HuH-7 (cell line): ENCODE measurements around the gene SCGB1D2.
A peak's percentile ranks its signal among the peaks of the same experiment; 100 is the strongest.
"Not testable (repeated sequence)": the region's sequence is repeated elsewhere in the genome, so short reads cannot be mapped to it uniquely, and the experiment has no call there.

Experiments
- DNase-seq: peaks from one replicate; pipeline ENCODE4 v3.0.0; 2011; ENCODE audit warnings: low spot score

The SCGB1D2 gene, protein sequence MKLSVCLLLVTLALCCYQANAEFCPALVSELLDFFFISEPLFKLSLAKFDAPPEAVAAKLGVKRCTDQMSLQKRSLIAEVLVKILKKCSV

DNA sequence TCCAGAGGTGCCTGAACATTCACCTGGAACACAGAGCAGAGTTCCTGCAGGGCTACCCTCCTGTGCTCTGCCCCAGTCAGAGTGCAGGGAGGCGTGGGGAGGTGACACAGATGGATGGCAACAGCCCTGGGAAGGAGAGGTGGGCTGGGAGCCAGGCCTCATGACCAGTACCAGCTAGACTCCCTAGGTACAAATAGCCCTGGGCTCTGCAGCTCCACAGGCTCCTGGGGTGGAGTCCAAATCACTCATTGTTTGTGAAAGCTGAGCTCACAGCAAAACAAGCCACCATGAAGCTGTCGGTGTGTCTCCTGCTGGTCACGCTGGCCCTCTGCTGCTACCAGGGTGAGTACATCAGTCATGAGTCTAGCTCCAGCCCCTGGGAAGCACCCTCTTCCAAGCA is at the start of gene SCGB1D2:
SCGB1D2 (plus strand) TSS at position 219 of the 400 bp plus-strand sequence; CDS start at position 288, 69 bp downstream.
- DNase-seq: no peak

DNA sequence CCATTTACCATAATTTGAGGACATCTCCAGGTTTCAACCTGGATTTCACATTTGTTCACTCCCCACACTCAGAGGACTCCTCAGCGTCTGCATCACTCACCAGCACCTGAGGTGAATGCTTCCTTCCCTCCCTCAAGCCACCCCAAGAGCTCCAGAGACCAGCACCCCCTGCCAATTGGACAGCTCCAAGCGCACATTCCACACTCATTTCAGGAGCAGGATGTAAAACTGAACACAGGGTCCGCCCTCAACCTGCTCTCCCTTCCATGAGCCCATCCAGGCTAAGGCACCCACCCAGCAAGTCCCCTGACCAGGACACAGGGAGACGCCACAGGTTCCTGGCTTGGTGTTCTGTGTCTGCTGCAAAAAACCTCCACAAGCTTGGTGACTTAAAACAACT is 48.1 kb upstream of the SCGB1D2 start:
- DNase-seq: no peak

DNA sequence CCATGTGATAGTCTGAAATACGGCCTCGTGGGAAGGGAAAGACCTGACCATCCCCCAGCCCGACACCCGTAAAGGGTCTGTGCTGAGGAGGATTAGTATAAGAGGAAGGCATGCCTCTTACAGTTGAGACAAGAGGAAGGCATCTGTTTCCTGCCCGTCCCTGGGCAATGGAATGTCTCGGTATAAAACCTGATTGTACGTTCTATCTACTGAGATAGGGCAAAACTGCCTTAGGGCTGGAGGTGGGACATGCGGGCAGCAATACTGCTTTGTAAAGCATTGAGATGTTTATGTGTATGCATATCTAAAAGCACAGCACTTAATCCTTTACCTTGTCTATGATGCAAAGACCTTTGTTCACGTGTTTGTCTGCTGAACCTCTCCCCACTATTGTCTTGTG is 47.0 kb upstream of the SCGB1D2 start:
- not testable (repeated sequence) for DNase-seq

DNA sequence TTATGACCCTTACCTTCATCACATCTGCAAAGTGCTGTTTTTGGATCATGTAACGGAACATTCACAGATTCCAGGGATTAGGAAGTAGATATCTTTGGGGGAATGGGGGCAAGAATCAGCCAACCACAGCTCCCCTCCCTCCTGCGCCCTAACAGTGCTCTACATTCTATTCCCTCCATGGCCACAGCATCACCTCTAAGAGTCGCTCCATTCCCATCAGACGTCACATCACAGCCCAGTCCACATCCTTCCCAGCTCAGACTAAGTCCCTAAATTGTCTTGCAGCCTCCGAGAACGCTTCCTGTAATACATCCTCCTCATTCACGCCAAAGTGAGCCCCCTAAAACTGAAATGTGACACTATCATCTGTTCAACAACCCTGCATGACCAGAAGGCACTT is 46.1 kb upstream of the SCGB1D2 start:
- no peak for DNase-seq

DNA sequence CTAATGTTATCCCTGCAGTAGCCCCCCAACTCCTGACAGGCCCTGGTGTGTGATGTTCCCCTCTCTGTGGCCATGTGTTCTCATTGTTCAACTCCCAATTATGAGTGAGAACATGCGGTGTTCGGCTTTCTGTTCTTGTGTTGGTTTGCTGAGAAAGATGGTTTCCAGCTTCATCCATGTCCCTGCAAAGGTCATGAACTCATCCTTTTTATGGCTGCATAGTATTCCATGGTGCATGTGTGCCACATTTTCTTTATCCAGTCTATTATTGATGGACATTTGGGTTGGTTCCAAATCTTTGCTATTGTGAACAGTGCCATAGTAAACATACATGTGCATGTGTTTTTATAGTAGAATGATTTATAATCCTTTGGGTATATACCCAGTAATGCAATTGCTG is 44.6 kb upstream of the SCGB1D2 start:
- not testable (repeated sequence) for DNase-seq

DNA sequence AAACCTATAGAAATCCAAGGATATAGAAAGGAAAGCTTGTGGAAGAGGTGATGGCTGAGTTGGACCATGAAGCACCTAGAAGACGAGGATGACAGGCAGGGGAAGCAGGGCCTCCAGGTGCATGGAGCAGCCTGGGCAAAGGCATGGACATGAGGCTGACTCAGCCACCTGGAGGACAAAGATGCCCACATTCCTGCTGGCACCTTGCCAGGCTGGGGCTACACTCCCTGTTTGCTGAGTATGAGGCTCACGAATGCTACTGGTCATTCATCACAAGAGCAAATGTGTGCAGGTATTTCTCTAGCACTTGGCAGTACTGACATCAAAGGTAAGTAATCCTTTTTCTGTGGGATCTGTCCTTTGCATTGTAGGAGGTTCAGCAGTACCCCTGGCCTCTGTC is 40.7 kb upstream of the SCGB1D2 start:
- DNase-seq: no peak

DNA sequence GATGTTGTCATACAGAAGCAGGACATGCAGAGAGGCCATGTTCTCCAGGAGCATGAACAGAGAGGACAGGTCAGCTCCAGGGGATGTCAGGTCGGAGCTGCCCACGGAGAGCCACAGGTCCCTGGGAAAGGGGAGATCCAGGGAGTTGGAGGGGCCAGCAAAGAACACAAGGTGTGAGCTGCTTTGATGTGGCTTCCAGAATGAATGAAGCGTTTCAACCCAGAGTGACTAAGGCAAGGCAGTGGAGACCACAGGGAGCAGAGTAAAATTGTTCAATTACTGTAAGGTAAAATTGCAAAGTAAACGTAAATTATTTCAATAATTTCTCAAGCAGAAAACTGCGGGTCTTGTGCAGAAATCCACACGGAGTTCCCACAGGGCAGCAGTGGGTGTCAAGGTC is 39.1 kb upstream of the SCGB1D2 start:
- no peak for DNase-seq

DNA sequence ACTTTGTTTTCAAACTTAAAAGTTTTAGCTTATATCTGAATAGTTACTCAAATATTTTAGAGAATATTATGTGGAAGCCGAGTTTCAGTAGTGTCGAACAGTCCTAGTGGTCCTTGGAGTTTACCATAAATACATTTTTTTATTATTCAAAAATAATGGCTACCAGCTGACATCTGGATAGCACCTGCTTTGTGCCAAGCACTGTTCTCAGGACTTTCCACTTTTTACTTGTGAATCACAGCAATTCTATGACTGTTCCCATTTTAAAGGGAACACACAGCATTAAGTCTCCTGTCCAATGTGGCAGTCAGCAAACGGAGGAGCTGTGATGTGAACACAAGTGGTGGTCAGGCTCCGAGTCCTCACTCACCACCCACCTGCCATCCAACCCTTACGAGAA is 37.6 kb upstream of the SCGB1D2 start:
- no peak for DNase-seq

DNA sequence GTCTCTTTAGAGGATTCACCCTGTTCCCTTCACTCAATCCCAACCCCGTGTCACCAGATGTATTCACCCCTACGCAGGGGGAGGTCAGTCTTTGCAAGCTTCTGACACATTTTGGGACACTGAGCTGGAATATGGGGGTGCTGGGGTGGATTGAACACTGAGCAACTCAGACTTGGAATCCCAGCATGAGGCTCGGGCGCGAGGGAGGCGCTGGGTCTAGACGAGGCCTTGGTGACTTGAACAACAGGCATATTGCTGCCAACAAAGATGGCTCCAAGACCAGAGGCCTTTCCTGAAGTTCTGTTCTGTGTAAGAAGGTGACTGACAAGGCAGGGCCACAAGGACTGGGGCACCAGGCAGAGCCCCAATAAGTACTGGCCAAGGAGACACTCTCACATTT is 36.6 kb upstream of the SCGB1D2 start:
- no peak for DNase-seq

DNA sequence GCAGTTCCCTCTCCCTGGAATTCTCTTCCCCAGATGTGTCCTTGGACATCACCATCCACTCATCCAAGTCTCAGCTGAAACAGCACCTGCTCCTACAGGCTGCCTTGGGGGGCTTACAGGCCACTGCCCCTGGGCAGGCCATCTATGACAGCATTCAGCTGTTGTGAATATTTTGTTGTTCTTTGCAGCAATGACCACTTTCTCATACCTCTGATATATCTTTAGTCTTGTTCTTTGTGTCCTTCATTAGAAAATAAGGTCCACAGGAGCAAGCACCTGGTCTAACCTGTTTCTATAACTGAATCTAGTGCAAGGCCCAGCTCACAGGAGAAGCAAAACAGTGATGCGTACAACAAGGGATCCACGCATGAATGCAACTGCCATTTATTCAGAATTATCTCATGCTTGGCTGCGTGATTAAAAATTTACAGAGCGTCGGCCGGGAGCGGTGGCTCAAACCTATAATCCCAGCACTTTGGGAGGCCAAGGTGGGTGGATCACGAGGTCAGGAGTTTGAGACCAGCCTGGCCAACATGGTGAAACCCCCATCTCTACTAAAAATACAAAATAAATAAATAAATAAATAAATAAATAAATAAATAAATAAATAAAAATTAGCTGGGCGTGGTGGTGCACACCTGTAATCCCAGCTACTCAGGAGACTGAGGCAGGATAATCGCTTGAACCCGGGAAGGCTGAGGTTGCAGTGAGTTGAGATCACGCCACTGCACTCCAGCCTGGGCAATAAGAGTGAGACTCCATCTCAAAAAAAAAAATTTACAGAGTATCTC is 35.6 kb upstream of the SCGB1D2 start:
- not testable (repeated sequence) for DNase-seq

DNA sequence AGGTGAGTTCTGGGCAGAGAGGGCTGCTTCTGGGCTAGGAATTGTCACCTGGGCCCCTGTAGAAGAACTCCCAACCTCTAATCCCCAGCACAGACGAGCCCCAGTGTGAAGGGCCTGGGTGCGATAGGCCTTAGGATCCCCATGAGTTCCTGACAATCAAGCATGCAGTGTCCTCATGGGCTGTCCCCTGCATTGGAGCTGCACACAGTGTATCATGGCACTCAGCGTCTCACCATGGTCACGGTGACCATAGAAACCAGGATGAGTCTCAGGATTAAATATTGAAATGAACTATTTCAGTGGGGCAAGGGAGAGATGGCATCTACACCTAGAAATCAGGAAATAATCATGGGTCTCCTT is 33.3 kb upstream of the SCGB1D2 start:
- no peak for DNase-seq

DNA sequence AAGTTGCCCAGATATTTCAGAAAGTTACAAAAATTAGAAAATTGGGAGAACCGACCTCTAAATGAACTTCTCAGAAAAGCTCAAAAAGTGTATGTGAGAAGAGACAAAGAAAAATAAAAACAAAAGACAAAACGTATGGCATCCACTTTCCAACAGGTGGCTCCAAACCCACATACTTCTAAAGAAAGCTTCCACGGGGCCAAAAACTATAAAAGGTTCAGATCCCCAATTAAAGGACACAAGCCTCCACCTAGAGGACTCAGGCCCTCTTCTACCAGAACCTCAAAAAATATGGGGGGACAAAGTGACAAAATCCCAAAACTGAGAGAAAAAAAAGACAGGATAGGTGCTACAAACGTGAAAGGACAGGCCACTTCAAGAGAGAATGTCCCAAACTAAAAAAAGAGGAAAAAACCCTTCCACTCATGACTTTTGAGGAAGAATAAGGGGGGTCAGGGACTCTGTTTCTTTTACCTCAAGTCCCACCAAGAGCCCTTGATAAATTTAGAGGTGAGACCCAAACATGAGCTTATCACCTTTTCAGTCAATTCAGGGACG is 24.8 kb upstream of the SCGB1D2 start:
- DNase-seq: no peak

DNA sequence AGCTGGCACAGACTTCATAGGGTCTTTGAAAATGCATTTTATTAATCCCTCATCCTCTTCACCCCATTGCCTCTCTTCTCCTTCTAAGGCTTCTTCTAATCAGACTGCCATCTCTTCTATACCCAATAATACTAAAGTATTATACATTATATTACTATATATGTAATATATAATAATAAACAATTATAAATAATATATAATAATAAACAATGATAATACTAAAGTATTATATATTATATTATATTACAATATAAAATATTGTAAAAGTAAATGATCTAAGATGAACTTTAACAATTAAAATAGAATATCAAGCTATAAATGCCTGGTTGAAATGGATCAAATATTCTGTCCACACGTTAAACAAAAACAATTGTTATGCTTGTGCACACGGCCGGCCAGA is 20.5 kb upstream of the SCGB1D2 start:
- no peak for DNase-seq

DNA sequence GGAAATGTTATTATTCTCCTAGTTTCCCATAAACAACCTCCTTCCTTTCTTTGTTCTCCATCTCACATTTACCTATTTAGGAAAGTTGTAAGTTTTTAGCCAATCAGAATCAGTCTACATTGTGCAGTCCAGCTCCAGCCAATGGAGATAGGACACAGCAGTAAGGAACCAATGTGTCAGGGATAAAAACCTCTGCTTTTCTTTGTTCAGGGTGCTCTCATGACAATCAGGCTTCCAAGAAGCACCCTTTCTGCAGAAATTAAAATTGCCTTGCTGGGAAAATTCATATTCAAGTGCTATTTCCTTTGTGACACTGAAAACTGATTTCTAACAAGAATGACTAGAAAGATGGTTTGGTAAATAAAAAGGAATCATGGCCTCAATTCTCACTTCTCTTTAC is 18.9 kb upstream of the SCGB1D2 start:
- DNase-seq: no peak

DNA sequence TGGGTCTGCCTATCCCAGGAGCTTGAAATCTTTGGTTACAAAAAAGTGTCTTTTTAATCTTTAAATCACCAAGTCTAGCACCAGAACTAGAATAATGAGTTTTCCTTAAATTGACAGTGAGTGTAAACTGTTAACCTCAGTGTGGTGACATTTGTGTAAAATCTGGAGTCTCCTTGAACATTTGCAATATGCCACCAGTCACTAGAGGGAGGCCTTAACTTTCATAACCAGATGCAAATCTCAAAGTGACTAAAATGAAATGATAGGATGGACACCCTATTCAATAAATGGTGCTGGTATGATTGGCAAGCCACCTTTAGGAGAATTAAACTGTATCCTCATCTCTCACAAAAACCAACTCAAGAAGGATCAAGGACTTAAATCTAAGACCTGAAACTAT is 8.3 kb upstream of the SCGB1D2 start:
- DNase-seq: no peak

DNA sequence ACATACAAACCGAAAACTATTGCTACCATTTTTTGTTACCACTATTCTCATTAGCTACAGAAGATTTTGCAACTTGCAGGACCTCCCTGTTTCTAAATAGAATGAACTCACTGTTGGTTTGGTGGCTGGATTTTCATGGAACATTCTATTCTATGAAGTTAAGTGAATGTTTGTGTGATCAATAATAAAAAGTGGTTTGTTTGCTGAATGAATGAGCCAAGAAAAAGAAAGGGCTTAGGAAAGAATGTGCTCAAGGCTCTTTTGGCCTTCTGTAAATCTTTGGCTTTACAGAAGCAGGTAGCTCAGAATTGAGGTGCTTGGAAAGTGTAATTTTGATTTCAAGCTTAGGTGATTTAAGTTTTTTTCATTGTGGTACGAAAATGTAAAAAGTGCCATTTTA is 5.9 kb upstream of the SCGB1D2 start:
- no peak for DNase-seq

DNA sequence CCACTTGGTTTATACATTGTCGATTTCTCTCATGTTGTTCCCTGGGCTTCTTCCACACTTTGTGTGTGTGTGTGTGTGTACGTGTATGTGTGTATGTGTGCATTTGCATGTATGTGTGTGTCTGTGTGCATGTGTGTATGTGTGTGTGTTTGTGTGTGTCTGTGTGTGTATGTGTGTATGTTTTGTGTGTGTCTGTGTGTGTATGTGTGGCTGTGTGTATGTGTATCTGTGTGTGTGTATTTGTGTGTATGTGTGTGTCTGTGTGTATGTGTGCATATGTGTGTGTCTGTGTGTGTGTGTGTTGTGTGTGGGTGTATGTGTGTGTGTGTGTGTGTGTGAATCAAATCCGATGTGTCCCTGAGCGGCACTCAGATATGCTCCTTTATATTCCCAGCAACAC is 4.5 kb upstream of the SCGB1D2 start:
- no peak for DNase-seq

DNA sequence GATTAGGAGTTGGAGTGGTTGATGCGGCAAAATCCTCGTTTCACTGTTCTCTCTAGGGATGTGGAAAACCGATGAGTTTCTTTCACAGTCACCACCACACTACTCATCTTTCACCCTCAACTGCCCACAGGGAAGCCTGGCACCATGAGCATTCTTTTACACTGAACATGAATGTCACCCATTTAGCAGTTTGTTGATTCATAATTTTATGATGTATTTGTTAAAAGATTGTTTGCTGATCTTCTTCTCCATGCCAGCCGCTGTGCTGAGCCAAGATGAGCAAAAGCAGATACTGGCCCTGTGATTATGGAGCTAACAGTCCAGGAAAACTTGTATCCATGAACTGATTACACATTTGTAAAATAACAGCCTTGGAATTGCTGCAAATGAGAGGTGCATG is 3.9 kb upstream of the SCGB1D2 start:
- DNase-seq: no peak

DNA sequence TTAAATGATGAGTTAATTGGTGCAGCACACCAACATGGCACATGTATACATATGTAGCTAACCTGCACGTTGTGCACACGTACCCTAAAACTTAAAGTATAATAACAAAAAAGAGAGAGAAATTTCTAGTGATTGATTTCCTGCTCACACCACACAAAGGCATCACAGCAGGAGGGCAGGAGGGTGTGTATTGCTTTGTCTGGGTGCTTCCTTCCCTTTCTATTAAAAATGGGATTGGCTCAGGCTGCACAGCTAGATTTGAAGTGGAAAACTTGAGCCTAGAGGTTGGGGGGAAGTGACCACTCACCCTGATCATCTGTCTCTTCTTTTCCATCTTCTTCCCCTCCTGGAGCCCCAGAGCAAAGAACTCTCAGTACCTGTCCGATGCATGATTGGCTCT is 944 bp upstream of the SCGB1D2 start:
- DNase-seq: no peak

DNA sequence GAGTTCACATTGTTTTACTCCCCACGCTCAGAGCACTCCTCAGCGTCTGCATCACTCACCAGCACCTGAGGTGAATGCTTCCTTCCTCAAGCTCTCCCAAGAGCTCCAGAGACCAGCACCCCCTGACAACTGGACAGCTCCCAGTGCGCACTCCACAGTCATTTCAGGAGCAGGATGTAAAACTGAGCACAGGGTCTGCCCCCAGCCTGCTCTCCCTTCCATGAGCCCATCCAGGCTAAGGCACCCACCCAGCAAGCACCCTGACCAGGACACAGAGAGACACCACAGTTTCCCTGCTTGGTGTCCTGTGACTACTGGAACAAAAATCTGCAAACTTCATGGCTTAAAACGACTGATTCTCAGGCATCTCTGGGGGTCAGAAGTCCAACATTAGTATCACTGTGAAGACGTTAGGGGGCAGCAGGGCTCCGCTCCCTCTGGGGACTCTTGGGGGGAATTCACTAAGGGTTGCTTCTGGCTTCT is 3.3 kb downstream of the SCGB1D2 start:
- peak; percentile 19 for DNase-seq

DNA sequence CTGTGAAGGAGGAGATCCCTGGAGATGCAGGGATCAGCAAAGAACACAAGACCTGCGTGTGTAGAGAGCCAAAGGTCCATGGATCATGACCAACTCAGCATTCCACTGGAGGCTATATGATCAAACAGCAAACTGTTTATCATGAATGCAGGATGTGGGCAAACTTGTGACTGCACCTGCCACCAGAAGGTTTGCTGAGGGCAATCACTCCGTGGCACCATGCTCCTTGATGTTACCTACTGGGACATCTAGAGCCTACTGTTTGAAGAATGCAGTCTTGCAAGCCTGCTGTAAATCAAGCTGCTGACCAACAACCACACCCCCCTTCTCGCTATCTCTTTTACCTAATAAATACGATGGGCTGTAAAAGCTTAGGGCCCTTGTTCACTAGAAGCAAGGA is 9.7 kb downstream of the SCGB1D2 start:
- no peak for DNase-seq

DNA sequence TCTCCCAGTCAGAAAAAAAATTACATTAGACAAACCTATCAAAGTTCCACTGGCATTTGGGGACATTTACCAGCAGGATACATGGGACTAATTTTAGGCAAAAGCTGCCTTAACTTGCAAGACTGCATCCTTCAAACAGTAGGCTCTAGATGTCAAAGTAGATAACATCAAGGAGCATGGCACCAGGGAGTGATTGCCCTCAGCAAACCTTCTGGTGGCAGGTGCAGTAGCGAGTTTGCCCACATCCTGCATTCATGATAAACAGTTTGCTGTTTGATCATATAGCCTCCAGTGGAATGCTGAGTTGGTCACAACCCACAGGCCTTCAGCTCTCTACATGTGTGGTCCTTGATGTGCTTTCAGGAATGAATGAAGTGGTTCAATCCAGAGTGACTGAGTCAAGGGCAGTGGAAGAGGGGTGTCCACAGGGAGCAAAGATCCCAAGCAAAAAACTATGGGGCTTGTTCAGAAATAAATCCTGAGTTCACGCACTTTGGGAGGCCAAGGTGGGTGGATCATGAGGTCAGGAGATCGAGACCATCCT is 12.0 kb downstream of the SCGB1D2 start:
- no peak for DNase-seq

DNA sequence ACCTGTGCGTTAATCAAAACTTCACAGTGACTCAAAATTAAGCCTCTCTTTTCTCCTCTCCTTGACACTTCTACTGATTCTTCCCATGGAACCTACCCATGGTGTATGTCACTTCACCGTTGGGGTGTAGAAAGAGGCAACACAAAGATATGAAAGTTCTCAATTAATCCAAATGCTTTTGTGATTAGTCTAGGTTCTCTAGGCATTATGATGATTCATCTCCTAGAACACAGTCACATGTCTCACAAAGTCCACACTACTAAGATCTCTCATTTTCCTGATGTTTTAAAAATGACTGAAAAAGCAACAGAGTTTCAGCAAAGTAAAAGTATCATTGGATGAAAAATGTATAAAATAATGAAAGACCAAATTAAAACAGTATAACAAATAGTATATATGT is 14.2 kb downstream of the SCGB1D2 start:
- DNase-seq: no peak
